Neural progenitor cell (in vitro differentiated cells): ENCODE data around the gene MRC1. TPM values are rescaled to one million over a fixed set of nuclear protein-coding genes. Genes with fewer than 3 reads are reported as not detected.
A peak's percentile ranks its signal among the peaks of the same experiment; 100 is the strongest.

ENCODE experiments used
- DNase-seq: peaks from one replicate; pipeline ENCODE4 v3.0.0-alpha.2; 2016; ENCODE audit warnings: low spot score
- H2AFZ ChIP-seq: fragments of 200-600 bp; sonication (generic); replicated peaks from 2 replicates; pipeline ENCODE4 v1.6.1; 2016; ENCODE audit warnings: antibody characterized with exemption
- H3F3A ChIP-seq: fragments of 200-600 bp; sonication (generic); 2 replicates; pipeline ENCODE4 v1.6.1; 2016; ENCODE audit warnings: antibody characterized with exemption, low read depth
- H3K27ac ChIP-seq: fragments of 200-600 bp; sonication (generic); 2 replicates; pipeline ENCODE4 v1.5.1; 2016; ENCODE audit warnings: mild to moderate bottlenecking
- H3K27me3 ChIP-seq: fragments of 200-600 bp; sonication (generic); 2 replicates; pipeline ENCODE4 v1.6.1; 2016; ENCODE audit warnings: mild to moderate bottlenecking, moderate library complexity
- H3K36me3 ChIP-seq: fragments of 200-600 bp; sonication (generic); 2 replicates; pipeline ENCODE4 v1.5.1; 2016
- H3K4me1 ChIP-seq: fragments of 200-600 bp; sonication (generic); 2 replicates; pipeline ENCODE4 v1.6.1; 2016; ENCODE audit warnings: mixed run types
- H3K4me2 ChIP-seq: fragments of 200-600 bp; sonication (generic); 2 replicates; pipeline ENCODE4 v1.6.1; 2016
- H3K4me3 ChIP-seq: fragments of 200-600 bp; sonication (generic); 2 replicates; pipeline ENCODE4 v1.5.1; 2016
- H3K79me2 ChIP-seq: fragments of 200-600 bp; sonication (generic); 2 replicates; pipeline ENCODE4 v1.6.1; 2016; ENCODE audit warnings: low read depth
- H3K9ac ChIP-seq: fragments of 200-600 bp; sonication (generic); 2 replicates; pipeline ENCODE4 v1.6.1; 2016
- H3K9me3 ChIP-seq: fragments of 200-600 bp; sonication (generic); 2 replicates; pipeline ENCODE4 v1.5.1; 2016; ENCODE audit warnings: low read depth
- H4K20me1 ChIP-seq: fragments of 200-600 bp; sonication (generic); 2 replicates; pipeline ENCODE4 v1.6.1; 2016; ENCODE audit warnings: low read depth
- H3K27ac Mint-ChIP-seq: 3 replicates; pipeline ENCODE4 v1.8.0; 2021; ENCODE audit warnings: mixed read lengths
- H3K27me3 Mint-ChIP-seq: 2 replicates; pipeline ENCODE4 v1.8.0; 2022; ENCODE audit warnings: low read depth, mild to moderate bottlenecking, inconsistent platforms, moderate library complexity, mixed read lengths; ENCODE audit not compliant: insufficient read depth
- H3K36me3 Mint-ChIP-seq: 3 replicates; pipeline ENCODE4 v1.8.0; 2021; ENCODE audit warnings: mixed read lengths
- H3K4me1 Mint-ChIP-seq: 3 replicates; pipeline ENCODE4 v1.8.0; 2021; ENCODE audit warnings: mixed read lengths
- H3K4me3 Mint-ChIP-seq: 3 replicates; pipeline ENCODE4 v1.8.0; 2021; ENCODE audit warnings: mild to moderate bottlenecking, moderate library complexity, mixed read lengths
- H3K9me3 Mint-ChIP-seq: 3 replicates; pipeline ENCODE4 v1.8.0; 2020; ENCODE audit warnings: mixed read lengths
- EZH2 ChIP-seq: fragments of 200-600 bp; sonication (generic); IDR thresholded peaks from 2 replicates; pipeline ENCODE4 v1.6.1; 2017; ENCODE audit warnings: antibody characterized with exemption, mild to moderate bottlenecking, moderate library complexity
- EZH2phosphoT487 ChIP-seq: fragments of 200-600 bp; sonication (generic); IDR thresholded peaks from 2 replicates; pipeline ENCODE4 v1.6.1; 2017; ENCODE audit warnings: antibody characterized with exemption
- total RNA-seq: library from RNA; depleted of rRNA; stranded (reverse); fragments of >200 nt; gene quantifications from 2 replicates; pipeline ENCODE4 v1.2.3, GENCODE V29; 2015; ENCODE audit warnings: low replicate concordance
- TF ChIP-seq, protein P1 (sequence below): fragments of 200-600 bp; sonication (generic); IDR thresholded peaks from 2 replicates; pipeline ENCODE4 v1.5.1; 2017; ENCODE audit warnings: antibody characterized with exemption, mild to moderate bottlenecking

MRC1 gene
- total RNA-seq, 1 donor from 2014 or later: not detected

DNA sequence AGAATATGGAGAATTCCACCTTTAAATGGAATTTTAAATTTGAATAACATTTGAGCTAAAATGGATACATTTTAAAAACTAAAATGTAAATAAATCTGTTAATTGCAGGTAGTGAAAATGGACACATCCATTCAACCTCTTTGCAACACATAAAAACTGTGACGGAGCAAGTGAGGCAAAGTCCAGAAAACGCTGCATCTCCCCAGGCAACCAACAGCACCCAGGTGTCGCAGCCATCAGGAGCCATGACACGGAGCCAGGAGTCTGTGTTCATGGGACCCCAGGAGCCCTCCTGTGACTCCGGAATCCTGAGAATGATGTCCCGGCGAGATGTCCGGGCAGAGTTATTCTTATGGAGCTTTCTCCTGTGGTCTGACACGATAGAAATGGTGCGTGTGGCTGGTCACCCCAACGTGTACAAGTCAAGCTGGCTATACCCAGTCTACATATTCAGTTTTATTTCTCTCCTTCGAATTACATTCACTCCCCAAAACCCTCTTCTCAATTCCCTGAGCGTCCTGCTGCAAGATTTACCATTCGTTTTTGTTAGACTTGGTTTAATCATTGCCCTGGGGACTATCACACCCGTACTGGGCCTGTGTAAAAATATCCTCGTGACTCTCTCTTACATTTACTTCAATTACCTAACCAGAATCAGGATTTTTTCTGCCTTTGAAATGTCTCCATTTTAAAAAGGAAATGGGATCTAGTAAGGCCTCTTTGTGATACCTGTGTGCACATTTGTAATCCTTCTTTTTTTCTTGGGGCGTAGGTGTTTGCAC lies 13.1 kb upstream of the MRC1 start:
- Histone ChIP-seq H3K27me3 (no peaks in the 10 kb centered on the region), H3K79me2 (no peaks in the 10 kb centered on the region), H3K4me3 (no peak overlapping the region), H3F3A (no peaks in the 10 kb centered on the region), H3K4me1 (no peaks in the 10 kb centered on the region), H3K36me3 (no peaks in the 10 kb centered on the region), H3K4me2 (no peak overlapping the region), H4K20me1 (no peaks in the 10 kb centered on the region), H3K27ac (no peak overlapping the region), H3K9me3 (no peaks in the 10 kb centered on the region), H2AFZ (no peak overlapping the region), H3K9ac (no peak overlapping the region)
- H3K27ac Mint-ChIP-seq: no peak overlapping the region
- no peak for DNase-seq
- H3K9me3 Mint-ChIP-seq: peaks cover 7% of the 10 kb centered on the region
- H3K4me3 Mint-ChIP-seq: no peak overlapping the region
- H3K36me3 Mint-ChIP-seq: no peaks in the 10 kb centered on the region
- no peaks in the 10 kb centered on the region for H3K4me1 Mint-ChIP-seq
- TF ChIP-seq EZH2phosphoT487 (no peak), EZH2 (no peak)
- TF ChIP-seq, protein P1, sequence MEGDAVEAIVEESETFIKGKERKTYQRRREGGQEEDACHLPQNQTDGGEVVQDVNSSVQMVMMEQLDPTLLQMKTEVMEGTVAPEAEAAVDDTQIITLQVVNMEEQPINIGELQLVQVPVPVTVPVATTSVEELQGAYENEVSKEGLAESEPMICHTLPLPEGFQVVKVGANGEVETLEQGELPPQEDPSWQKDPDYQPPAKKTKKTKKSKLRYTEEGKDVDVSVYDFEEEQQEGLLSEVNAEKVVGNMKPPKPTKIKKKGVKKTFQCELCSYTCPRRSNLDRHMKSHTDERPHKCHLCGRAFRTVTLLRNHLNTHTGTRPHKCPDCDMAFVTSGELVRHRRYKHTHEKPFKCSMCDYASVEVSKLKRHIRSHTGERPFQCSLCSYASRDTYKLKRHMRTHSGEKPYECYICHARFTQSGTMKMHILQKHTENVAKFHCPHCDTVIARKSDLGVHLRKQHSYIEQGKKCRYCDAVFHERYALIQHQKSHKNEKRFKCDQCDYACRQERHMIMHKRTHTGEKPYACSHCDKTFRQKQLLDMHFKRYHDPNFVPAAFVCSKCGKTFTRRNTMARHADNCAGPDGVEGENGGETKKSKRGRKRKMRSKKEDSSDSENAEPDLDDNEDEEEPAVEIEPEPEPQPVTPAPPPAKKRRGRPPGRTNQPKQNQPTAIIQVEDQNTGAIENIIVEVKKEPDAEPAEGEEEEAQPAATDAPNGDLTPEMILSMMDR: no peak
- peaks cover 2% of the 10 kb centered on the region for H3K27me3 Mint-ChIP-seq

DNA sequence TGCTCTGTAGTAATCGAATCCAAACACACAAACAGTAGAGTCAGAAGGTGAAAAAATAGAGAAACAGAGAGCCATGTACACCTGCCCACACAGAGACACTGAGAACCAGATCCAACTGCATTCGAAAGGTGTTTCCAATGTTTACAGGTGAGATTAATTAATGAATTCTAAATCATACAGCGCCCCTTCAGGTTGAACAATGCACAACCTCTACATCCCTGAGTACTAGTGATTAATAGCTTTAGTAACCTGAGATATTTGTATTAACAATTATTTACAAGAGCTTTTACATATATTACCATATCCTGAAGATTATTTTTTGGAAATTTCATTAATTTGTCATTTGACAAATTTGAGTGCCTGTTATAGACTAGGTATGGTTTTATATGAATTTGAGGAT lies 7.6 kb upstream of the MRC1 start:
- Mint-ChIP-seq H3K36me3 (no peaks in the 10 kb centered on the region), H3K9me3 (peaks cover 4% of the 10 kb centered on the region), H3K4me1 (peaks cover 3% of the 10 kb centered on the region), H3K27ac (no peak overlapping the region), H3K27me3 (no peaks in the 10 kb centered on the region), H3K4me3 (no peak overlapping the region)
- no peak for DNase-seq
- Histone ChIP-seq H3K9ac (no peak overlapping the region), H3K4me3 (no peak overlapping the region), H3K36me3 (no peaks in the 10 kb centered on the region), H3F3A (no peaks in the 10 kb centered on the region), H3K4me1 (no peaks in the 10 kb centered on the region), H4K20me1 (no peaks in the 10 kb centered on the region), H2AFZ (no peak overlapping the region), H3K9me3 (no peaks in the 10 kb centered on the region), H3K4me2 (no peak overlapping the region), H3K79me2 (no peaks in the 10 kb centered on the region), H3K27ac (no peak overlapping the region), H3K27me3 (no peaks in the 10 kb centered on the region)
- TF ChIP-seq, protein P1: peak; percentile 47
- TF ChIP-seq EZH2 (no peak), EZH2phosphoT487 (no peak)

DNA sequence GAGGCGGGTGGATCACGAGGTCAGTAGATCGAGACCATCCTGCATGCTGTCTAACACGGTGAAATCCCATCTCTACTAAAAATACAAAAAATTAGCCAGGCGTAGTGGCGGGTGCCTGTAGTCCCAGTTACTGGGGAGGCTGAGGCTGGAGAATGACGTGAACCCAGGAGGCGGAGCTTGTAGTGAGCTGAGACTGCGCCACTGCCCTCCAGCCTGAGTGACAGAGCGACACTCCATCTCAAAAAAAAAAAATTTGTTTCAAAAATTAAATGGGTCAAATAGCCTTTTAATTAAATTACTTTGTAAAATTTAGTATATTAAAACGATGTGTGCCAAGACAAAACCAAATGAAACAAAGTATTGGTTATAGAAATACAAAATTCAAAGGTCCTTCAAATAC lies 6.8 kb upstream of the MRC1 start:
- H3K9me3 ChIP-seq: no peaks in the 10 kb centered on the region
- H3K27ac ChIP-seq: no peak overlapping the region
- no peaks in the 10 kb centered on the region for H3K36me3 Mint-ChIP-seq
- no peaks in the 10 kb centered on the region for H4K20me1 ChIP-seq
- no peak overlapping the region for H2AFZ ChIP-seq
- no peaks in the 10 kb centered on the region for H3K36me3 ChIP-seq
- H3K9me3 Mint-ChIP-seq: peaks cover 3% of the 10 kb centered on the region
- no peaks in the 10 kb centered on the region for H3K4me1 ChIP-seq
- H3K27me3 Mint-ChIP-seq: no peaks in the 10 kb centered on the region
- no peaks in the 10 kb centered on the region for H3F3A ChIP-seq
- no peak for TF ChIP-seq EZH2
- no peak for TF ChIP-seq EZH2phosphoT487
- TF ChIP-seq, protein P1: no peak
- H3K4me3 Mint-ChIP-seq: no peak overlapping the region
- H3K4me2 ChIP-seq: no peak overlapping the region
- no peak overlapping the region for H3K4me3 ChIP-seq
- H3K27me3 ChIP-seq: no peaks in the 10 kb centered on the region
- no peak overlapping the region for H3K9ac ChIP-seq
- no peak for DNase-seq
- H3K4me1 Mint-ChIP-seq: peaks cover 3% of the 10 kb centered on the region
- H3K27ac Mint-ChIP-seq: no peak overlapping the region
- no peaks in the 10 kb centered on the region for H3K79me2 ChIP-seq
